Lower lobe of right lung (tissue), 2 donors: ENCODE results near the gene LENG9. TPM values are rescaled to one million over a fixed set of nuclear protein-coding genes. Genes with fewer than 3 reads are reported as not detected.
"Not testable (repeated sequence)": the region's sequence is repeated elsewhere in the genome, so short reads cannot be mapped to it uniquely, and the experiment has no call there.

ENCODE experiments used
- ATAC-seq, 2 donors: fragments of 200-7000 bp; cut with Tn5 transposase; one replicate each; pipeline ENCODE4 v1.9.1; 2020 to 2022; ENCODE audit warnings: mild to moderate bottlenecking in 2 of 2, moderate library complexity in 2 of 2
- DNase-seq: peaks from one replicate; pipeline ENCODE4 v3.0.0-alpha.2; 2020
- H3K27ac ChIP-seq: fragments of 200-600 bp; one replicate; pipeline ENCODE4 v1.8.0; 2022
- H3K27me3 ChIP-seq: fragments of 200-600 bp; one replicate; pipeline ENCODE4 v1.8.0; 2022; ENCODE audit warnings: low read depth
- H3K36me3 ChIP-seq: fragments of 200-600 bp; one replicate; pipeline ENCODE4 v1.8.0; 2022; ENCODE audit warnings: mild to moderate bottlenecking
- H3K4me1 ChIP-seq: fragments of 200-600 bp; one replicate; pipeline ENCODE4 v1.8.0; 2022
- H3K4me3 ChIP-seq: fragments of 200-600 bp; one replicate; pipeline ENCODE4 v1.8.0; 2022; ENCODE audit warnings: mild to moderate bottlenecking
- H3K9me3 ChIP-seq: fragments of 200-600 bp; one replicate; pipeline ENCODE4 v1.8.0; 2022
- intact Hi-C: fragments of 100-400 bp; cut with DNase I; formaldehyde crosslinking; loops from one replicate; pipeline ENCODE4 v1.11.0; 2022
- total RNA-seq: library from RNA; stranded (reverse); fragmentation: NEBNext Ultra II Directional; extraction: Animal tissue kit (Norgen Biotek cat#: 25700); gene quantifications from one replicate; pipeline ENCODE4 v1.2.1, GENCODE V29; 2021
- TF ChIP-seq, protein P1 (sequence below): fragments of 200-600 bp; IDR thresholded peaks from one replicate; pipeline ENCODE4 v1.8.0; 2022; ENCODE audit warnings: antibody characterized with exemption, mild to moderate bottlenecking
- donor health status: DM: no; HTN: yes; CAD: no; lungs with severe emphysema.

Gene LENG9
- total RNA-seq, 1 donor from 2014 or later, result 7.3 TPM

DNA sequence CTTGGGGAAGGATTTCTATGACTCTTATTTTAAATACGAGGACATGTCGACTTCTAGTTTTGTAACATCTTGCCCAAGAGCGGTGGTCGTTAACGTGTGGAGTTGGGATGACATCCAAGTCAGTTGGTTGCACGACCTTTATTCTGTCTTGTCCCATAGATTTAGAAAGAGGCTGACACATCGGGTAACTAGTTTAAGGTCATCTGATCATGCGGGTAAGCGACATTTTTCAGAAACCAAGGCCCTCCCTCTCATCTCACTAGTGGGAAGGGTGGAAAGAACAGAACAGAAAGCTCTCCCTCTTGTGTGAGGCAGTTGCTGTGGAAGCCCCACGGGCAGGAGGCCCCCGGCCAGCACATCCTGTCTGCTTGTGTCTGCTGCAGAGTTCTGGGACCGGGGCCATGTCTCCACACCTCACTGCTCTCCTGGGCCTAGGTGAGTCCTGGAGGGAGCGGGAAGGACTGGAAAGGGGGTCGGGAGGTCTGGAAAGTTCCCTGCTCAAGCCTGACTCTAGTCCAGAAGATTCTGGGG, 39.0 kb upstream of the LENG9 start, which contains the start of gene LAIR2:
Gene LAIR2 (plus strand): TSS at position 314 of the 531 bp plus-strand sequence. CDS start 88 bp downstream, at position 402.
- intact Hi-C loops, result no loop called here
- no peaks in the 10 kb centered on the region for H3K36me3 ChIP-seq
- H3K4me3 ChIP-seq, result no peak within 1 kb of the TSS
- ATAC-seq (no peak), DNase-seq (no peak)
- TF ChIP-seq, protein P1, sequence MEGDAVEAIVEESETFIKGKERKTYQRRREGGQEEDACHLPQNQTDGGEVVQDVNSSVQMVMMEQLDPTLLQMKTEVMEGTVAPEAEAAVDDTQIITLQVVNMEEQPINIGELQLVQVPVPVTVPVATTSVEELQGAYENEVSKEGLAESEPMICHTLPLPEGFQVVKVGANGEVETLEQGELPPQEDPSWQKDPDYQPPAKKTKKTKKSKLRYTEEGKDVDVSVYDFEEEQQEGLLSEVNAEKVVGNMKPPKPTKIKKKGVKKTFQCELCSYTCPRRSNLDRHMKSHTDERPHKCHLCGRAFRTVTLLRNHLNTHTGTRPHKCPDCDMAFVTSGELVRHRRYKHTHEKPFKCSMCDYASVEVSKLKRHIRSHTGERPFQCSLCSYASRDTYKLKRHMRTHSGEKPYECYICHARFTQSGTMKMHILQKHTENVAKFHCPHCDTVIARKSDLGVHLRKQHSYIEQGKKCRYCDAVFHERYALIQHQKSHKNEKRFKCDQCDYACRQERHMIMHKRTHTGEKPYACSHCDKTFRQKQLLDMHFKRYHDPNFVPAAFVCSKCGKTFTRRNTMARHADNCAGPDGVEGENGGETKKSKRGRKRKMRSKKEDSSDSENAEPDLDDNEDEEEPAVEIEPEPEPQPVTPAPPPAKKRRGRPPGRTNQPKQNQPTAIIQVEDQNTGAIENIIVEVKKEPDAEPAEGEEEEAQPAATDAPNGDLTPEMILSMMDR, result no peak
- H3K27ac ChIP-seq, result no peak within 1 kb of the TSS
- no peaks in the 10 kb centered on the region for H3K9me3 ChIP-seq
- no peaks in the 10 kb centered on the region for H3K4me1 ChIP-seq
- H3K27me3 ChIP-seq, result peaks cover 7% of the 10 kb centered on the region

DNA sequence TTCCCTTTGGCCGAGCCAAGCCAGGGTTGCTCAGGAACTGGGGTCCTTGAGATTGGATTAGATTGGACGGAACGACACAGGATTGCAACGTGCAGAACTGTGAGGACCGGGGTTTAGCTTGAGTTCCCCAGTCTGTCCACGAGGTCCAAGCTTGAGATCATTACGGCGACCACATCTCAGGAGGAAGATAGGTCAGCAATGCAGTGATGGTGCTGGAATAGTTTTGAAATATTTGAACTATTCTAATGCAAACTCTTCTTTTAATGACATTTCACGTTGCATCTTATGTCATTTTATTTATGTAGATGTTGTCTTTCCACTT, 34.8 kb upstream of the LENG9 start:
- ATAC-seq, result peak in 1 of 2 donors; percentile 70
- DNase-seq, H3K36me3 ChIP-seq, H3K4me3 ChIP-seq, H3K4me1 ChIP-seq, H3K27ac ChIP-seq, H3K9me3 ChIP-seq, intact Hi-C loops: not testable (repeated sequence)
- peaks cover 17% of the 10 kb centered on the region for H3K27me3 ChIP-seq

DNA sequence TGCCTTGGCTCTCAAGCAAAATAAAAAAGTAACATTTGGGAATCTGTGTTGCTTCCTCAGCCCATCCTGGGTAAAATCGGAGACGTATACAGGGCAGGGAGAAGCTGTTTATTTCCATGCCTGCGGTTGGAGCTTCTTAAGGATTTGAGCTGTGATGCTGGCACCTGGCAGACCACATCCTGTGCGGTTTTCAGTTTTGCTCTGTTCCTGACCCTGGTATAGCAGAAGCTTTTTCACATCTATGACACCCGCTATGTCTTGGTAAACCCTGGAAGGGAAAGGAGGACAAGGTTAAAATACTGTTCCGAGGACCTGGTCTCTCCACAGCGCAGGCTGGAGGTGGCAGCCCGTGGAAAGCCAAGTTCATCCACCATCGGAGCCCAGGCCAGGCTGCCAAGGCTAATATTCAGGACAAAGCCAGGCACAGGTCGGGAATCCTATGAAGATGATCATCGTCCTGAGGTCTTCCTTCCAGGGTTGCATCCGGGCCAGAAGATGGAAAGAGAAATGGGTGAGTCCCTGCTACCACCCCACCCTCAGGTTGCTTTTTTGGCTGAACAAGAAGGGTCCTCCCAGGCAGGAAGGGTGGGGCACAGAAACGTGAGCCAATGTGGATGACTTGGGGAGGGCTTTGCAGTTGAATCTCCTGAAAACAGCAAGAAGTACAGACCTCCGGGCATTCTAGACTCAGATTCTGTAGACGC, 34.3 kb upstream of the LENG9 start:
- H3K36me3 ChIP-seq, H3K4me1 ChIP-seq, H3K4me3 ChIP-seq, DNase-seq, H3K9me3 ChIP-seq, ATAC-seq, H3K27ac ChIP-seq, intact Hi-C loops: not testable (repeated sequence)
- peaks cover 18% of the 10 kb centered on the region for H3K27me3 ChIP-seq

DNA sequence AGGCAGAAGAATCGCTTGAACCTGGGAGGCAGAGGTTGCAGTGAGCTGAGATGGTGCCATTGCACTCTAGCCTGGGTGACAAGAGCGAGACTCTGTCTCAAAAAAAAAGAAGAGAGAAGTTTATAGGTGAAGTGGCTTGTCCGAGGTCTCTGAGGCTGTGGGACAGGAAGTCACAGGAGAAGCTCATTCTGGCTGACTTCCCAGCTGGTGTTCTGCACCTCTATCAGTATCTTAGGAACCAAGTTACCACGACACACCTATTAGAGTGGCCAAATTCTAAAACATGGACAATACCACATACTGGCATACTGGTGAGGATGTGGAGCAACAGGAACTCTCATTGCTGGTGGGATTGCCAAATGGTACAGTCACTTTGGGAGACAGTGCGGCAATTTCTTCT, 31.7 kb upstream of the LENG9 start:
- H3K36me3 ChIP-seq, H3K9me3 ChIP-seq, DNase-seq, H3K4me1 ChIP-seq, intact Hi-C loops, H3K4me3 ChIP-seq, ATAC-seq, H3K27ac ChIP-seq: not testable (repeated sequence)
- peaks cover 28% of the 10 kb centered on the region for H3K27me3 ChIP-seq

DNA sequence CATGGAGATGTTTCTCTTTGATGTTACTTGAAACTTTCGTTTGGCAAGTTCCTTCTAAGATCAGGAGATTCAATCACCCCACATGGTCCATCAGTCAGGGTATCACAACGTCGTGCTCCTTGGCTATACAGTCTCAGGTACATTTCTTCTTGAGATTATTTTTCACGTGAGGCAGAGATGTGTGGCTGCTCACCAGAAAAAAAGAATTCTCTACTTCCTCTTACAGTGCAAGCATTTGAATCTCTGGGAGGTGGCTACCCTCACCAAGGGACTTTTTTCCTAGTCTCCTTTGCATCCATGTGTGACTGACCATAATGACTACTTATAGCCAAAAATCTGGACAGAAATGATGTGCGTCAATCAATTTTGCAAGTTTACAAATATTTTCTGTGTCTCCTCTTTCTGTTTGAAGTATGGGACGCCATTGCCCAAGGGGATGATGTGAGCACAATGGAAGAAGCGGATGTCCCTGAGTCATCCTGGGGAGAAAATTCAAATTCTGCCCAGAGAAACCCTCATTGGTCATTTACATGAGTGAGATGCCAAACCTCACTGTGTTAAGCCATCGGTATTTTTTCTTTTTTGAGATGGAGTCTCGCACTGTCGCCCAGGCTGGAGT, 30.5 kb upstream of the LENG9 start:
- DNase-seq, result no peak
- Histone ChIP-seq H3K9me3 (no peaks in the 10 kb centered on the region), H3K27ac (no peak overlapping the region), H3K4me1 (no peaks in the 10 kb centered on the region), H3K4me3 (no peak overlapping the region), H3K36me3 (no peaks in the 10 kb centered on the region), H3K27me3 (peaks cover 28% of the 10 kb centered on the region)
- intact Hi-C loops, result no loop called here
- ATAC-seq, result no peak
- TF ChIP-seq, protein P1, result no peak

GRCh38 chr19:54493056-54493455, 29.5 kb upstream of the LENG9 start:
- H3K4me1 ChIP-seq, H3K4me3 ChIP-seq, H3K27ac ChIP-seq, intact Hi-C loops, DNase-seq, ATAC-seq, H3K9me3 ChIP-seq, H3K36me3 ChIP-seq: not testable (repeated sequence)
- H3K27me3 ChIP-seq, result peaks cover 28% of the 10 kb centered on the region

DNA sequence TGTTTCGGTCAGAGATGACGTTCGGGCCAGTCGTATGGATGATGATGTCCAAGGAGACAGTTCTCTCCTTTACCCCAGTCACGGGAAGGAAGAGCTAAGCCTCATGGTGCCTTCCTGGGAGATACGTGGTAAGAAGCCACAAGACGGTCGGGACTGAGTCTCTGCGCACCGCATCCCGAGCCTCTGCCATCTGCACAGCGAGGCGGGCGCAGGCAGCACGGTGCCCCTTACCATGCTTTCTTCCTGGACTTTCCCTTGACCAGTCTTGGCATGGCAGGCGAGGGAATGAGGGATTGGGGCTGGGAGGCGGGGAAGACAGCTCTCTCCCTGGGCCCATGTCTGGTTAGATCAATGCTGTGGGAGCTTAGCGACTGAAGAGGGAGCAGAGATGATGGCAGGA, 29.0 kb upstream of the LENG9 start:
- intact Hi-C loops, result no loop called here
- no peaks in the 10 kb centered on the region for H3K4me1 ChIP-seq
- no peak overlapping the region for H3K4me3 ChIP-seq
- peaks cover 28% of the 10 kb centered on the region for H3K27me3 ChIP-seq
- DNase-seq (no peak), ATAC-seq (no peak)
- no peaks in the 10 kb centered on the region for H3K9me3 ChIP-seq
- TF ChIP-seq, protein P1, result no peak
- no peak overlapping the region for H3K27ac ChIP-seq
- no peaks in the 10 kb centered on the region for H3K36me3 ChIP-seq
